Retinal pigment epithelial cell (primary cell): ENCODE data around the gene ALOX5.
A peak's percentile ranks its signal among the peaks of the same experiment; 100 is the strongest.

ENCODE experiments used
- DNase-seq: peaks from one replicate; pipeline ENCODE4 v3.0.0-alpha.2; 2010; ENCODE audit warnings: low read depth
- H3K4me3 ChIP-seq: 2 replicates; pipeline ENCODE4 v1.5.1; 2011; ENCODE audit warnings: mild to moderate bottlenecking, low read length, control low read depth, moderate library complexity
- CTCF ChIP-seq: conservative IDR thresholded peaks from 2 replicates; pipeline ENCODE4 v1.5.1; 2011; ENCODE audit warnings: low read depth, low read length, control low read depth, inconsistent platforms

Gene ALOX5

GRCh38 chr10:45372251-45372951 lies 1.6 kb upstream of the ALOX5 start:
- no peak overlapping the region for H3K4me3 ChIP-seq
- no peak for TF ChIP-seq CTCF
- DNase-seq: no peak

GRCh38 chr10:45373003-45373575 lies 927 bp upstream of the ALOX5 start:
- no peak for DNase-seq
- no peak for TF ChIP-seq CTCF
- peak overlapping the region; percentile 29 for H3K4me3 ChIP-seq

DNA sequence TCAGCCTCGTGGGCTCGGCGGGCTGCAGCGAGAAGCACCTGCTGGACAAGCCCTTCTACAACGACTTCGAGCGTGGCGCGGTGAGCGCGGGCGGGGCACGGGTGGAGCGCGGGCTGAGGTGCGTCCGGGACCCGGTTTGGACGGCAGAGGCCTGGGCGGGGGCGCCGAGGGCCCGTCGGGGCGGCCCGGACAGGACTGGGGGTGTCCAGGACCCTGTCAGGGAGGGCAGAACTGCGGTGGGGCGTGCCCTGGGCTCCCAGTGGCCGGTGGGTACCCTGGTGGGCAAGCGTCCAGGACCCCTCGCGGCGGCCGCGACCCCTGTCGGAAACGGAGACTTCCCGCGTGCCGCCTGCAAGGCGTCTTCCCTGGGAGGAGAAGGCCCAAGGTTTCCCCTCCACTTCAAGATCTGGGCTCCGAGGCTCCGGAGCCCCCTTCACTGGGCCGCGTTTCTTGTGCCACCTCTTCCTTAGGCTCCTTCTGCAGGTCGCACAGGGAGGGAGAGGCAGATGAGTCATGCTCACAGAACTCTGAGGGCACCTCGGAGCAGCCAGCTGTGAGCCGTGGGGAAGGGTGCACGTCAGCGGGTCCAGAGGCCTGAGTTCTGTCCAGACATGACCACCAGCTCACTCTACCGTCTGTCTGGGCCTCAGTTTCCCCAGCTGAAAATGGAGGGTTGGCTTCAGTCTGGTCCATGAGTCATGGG lies 485 bp downstream of the ALOX5 start:
- TF ChIP-seq CTCF: no peak
- peak overlapping the region; percentile 23 for H3K4me3 ChIP-seq
- DNase-seq: no peak

- no peak for TF ChIP-seq CTCF
These were observed 1.1 kb downstream of the ALOX5 start for GRCh38 chr10:45375101-45375500.

GRCh38 chr10:45375716-45376231 lies 1.8 kb downstream of the ALOX5 start:
- DNase-seq: no peak

More at GRCh38 chr10:45375101-45375500, 1.1 kb downstream of the ALOX5 start:
- DNase-seq: no peak
- no peak overlapping the region for H3K4me3 ChIP-seq

DNA sequence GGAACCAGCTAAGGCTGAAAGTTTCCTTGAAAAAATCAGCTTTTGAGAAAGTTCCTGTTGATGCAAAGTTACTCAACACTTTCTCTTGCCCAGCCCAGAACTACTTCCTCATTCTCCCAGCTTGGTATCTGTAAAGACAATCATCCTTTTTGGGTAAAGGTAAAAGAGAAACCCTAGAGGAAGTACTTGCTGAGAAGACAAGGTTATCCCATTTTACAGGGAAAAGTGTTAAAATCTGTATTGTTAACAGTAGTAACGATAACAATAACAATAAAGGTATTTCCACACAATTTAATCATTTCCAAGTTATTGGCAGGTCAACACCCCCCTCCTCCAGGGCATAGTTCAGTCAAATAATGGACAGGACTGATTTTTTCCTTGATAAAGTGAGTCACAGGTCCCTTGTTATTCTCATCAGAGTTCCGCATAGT lies 2.4 kb downstream of the ALOX5 start:
- H3K4me3 ChIP-seq: no peak overlapping the region
- no peak for TF ChIP-seq CTCF
- no peak for DNase-seq

More at GRCh38 chr10:45375716-45376231, 1.8 kb downstream of the ALOX5 start:
- no peak for TF ChIP-seq CTCF
- no peak overlapping the region for H3K4me3 ChIP-seq
